ENCODE results near the gene NF2. TPM values are rescaled to one million over a fixed set of nuclear protein-coding genes. Genes with fewer than 3 reads are reported as not detected.

NF2 gene
- total RNA-seq, 1 donor from 2014 or later, result 43.9 TPM

GRCh38 chr22:29690476-29690875 lies 87.0 kb downstream of the NF2 start:
- no peaks in the 10 kb centered on the region for H3K27me3 ChIP-seq
- TF ChIP-seq CTCF (IDR thresholded peaks at IDR 0.05), result no peak
- ATAC-seq (no peak), DNase-seq (no peak)
- intact Hi-C loops (cut with DNase I), result no loop called here
- no peaks in the 10 kb centered on the region for H3K4me1 ChIP-seq
- no peak overlapping the region for H3K27ac ChIP-seq
- H3K9me3 ChIP-seq, result no peaks in the 10 kb centered on the region
- peaks cover 32% of the 10 kb centered on the region for H3K36me3 ChIP-seq
- no peak overlapping the region for H3K4me3 ChIP-seq

- ATAC-seq, result no peak
- Histone ChIP-seq H3K4me3 (no peak overlapping the region), H3K27me3 (no peaks in the 10 kb centered on the region), H3K4me1 (no peaks in the 10 kb centered on the region), H3K36me3 (peaks cover 33% of the 10 kb centered on the region), H3K27ac (no peak overlapping the region), H3K9me3 (no peaks in the 10 kb centered on the region)
- intact Hi-C loops (cut with DNase I), result no loop called here
- no peak for DNase-seq
- no peak for TF ChIP-seq CTCF (IDR thresholded peaks at IDR 0.05)
Observed at GRCh38 chr22:29691636-29692326, 88.3 kb downstream of the NF2 start.

GRCh38 chr22:29692327-29692640 lies 88.9 kb downstream of the NF2 start:
- DNase-seq (peak; percentile 43), ATAC-seq (no peak)
- Histone ChIP-seq H3K9me3 (no peaks in the 10 kb centered on the region), H3K4me3 (no peak overlapping the region), H3K4me1 (no peaks in the 10 kb centered on the region), H3K27me3 (no peaks in the 10 kb centered on the region), H3K36me3 (peaks cover 30% of the 10 kb centered on the region), H3K27ac (no peak overlapping the region)
- TF ChIP-seq CTCF (IDR thresholded peaks at IDR 0.05), result no peak
- intact Hi-C loops (cut with DNase I), result no loop called here

- Histone ChIP-seq H3K9me3 (no peaks in the 10 kb centered on the region), H3K4me3 (no peak overlapping the region), H3K27me3 (no peaks in the 10 kb centered on the region), H3K4me1 (no peaks in the 10 kb centered on the region), H3K36me3 (peaks cover 25% of the 10 kb centered on the region), H3K27ac (no peak overlapping the region)
- DNase-seq (no peak), ATAC-seq (no peak)
- TF ChIP-seq CTCF (IDR thresholded peaks at IDR 0.05), result no peak
- intact Hi-C loops (cut with DNase I), result no loop called here
Observed at GRCh38 chr22:29693161-29693560, 89.7 kb downstream of the NF2 start.

- intact Hi-C loops (cut with DNase I), result no loop called here
Observed at GRCh38 chr22:29693671-29694070, 90.2 kb downstream of the NF2 start.

More at GRCh38 chr22:29693671-29694070, 90.2 kb downstream of the NF2 start:
- Histone ChIP-seq H3K4me1 (no peaks in the 10 kb centered on the region), H3K27me3 (no peaks in the 10 kb centered on the region), H3K4me3 (no peak overlapping the region), H3K27ac (no peak overlapping the region), H3K36me3 (peaks cover 25% of the 10 kb centered on the region), H3K9me3 (no peaks in the 10 kb centered on the region)
- ATAC-seq (no peak), DNase-seq (no peak)
- TF ChIP-seq CTCF (IDR thresholded peaks at IDR 0.05), result no peak
